Choroid plexus epithelial cell (primary cell): Measurements from ENCODE around the gene ITPKB.

Experiments
- DNase-seq: peaks from one replicate; pipeline ENCODE4 v3.0.0-alpha.2; 2010; ENCODE audit warnings: low read depth
- H3K4me3 ChIP-seq: 2 replicates; pipeline ENCODE4 v1.5.1; 2011; ENCODE audit warnings: low read depth, mild to moderate bottlenecking, control low read depth, low read length, moderate library complexity
- CTCF ChIP-seq: conservative IDR thresholded peaks from 2 replicates; pipeline ENCODE4 v1.5.1; 2011; ENCODE audit warnings: low read depth, mild to moderate bottlenecking, control low read depth, inconsistent platforms, low read length, moderate library complexity

The ITPKB gene

GRCh38 chr1:226665505-226666163 is 73.4 kb downstream of the ITPKB start:
- no peak for TF ChIP-seq CTCF
- DNase-seq, result no peak
- no peak overlapping the region for H3K4me3 ChIP-seq

- H3K4me3 ChIP-seq, result no peak overlapping the region
- peak; percentile 80 for DNase-seq
- TF ChIP-seq CTCF, result no peak
Measured at GRCh38 chr1:226664413-226665101, 74.5 kb downstream of the ITPKB start.

GRCh38 chr1:226663327-226663704 is 75.8 kb downstream of the ITPKB start:
- no peak for DNase-seq
- TF ChIP-seq CTCF, result no peak
- H3K4me3 ChIP-seq, result no peak overlapping the region

GRCh38 chr1:226662642-226663326 is 76.3 kb downstream of the ITPKB start:
- DNase-seq, result peak; percentile 96
- no peak overlapping the region for H3K4me3 ChIP-seq
- TF ChIP-seq CTCF, result no peak

- H3K4me3 ChIP-seq, result no peak overlapping the region
- peak; percentile 24 for DNase-seq
- no peak for TF ChIP-seq CTCF
Measured at GRCh38 chr1:226661965-226662364, 77.1 kb downstream of the ITPKB start.

- TF ChIP-seq CTCF, result no peak
- no peak for DNase-seq
Measured at GRCh38 chr1:226661271-226661670, 77.8 kb downstream of the ITPKB start.

More at GRCh38 chr1:226661271-226661670, 77.8 kb downstream of the ITPKB start:
- H3K4me3 ChIP-seq, result no peak overlapping the region
